ENCODE data around the gene PYGB.

DNA sequence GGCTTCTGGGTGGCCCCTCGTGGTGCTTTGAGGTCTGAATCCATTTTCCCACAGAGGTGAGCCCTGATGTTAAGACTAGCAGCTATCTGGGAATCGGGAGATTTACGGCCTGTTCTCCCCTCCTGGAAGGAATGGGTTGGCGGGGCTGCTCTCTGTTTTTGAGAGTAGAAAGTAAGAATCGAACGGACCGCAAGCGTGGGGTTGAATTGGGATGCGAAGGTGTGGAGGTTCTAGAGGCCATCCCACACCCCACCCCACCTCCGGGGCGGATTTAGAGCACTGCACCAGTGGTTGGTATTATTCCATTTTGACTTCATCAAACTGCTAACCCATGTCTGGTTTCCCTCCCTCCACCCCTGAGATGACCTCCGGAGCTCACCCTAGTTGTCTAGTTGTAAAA lies 11.5 kb downstream of the PYGB start:
- no peak for TF ChIP-seq POLR2AphosphoS5 (IDR thresholded peaks at IDR 0.05; ENCODE audit: low read depth, low read length)
- TF ChIP-seq TAF1 (IDR thresholded peaks at IDR 0.05; ENCODE audit: low read depth, low read length) = no peak
- no peak for TF ChIP-seq POLR2A (IDR thresholded peaks at IDR 0.05; ENCODE audit: low read depth, low read length)
- TF ChIP-seq POU2F2 (IDR thresholded peaks at IDR 0.05; ENCODE audit: low read depth, low read length) = no peak
